ENCODE data around the gene VSTM1. TPM values are rescaled to one million over a fixed set of nuclear protein-coding genes. Genes with fewer than 3 reads are reported as not detected.
"Not testable (repeated sequence)": the region's sequence is repeated elsewhere in the genome, so short reads cannot be mapped to it uniquely, and the experiment has no call there.

Gene VSTM1
- total RNA-seq, 3 donors from 2014 or later = not detected

GRCh38 chr19:54099190-54099902 is 35.6 kb upstream of the VSTM1 start:
- Histone ChIP-seq H3K4me3 (no peak overlapping the region), H3K9me3 (no peaks in the 10 kb centered on the region), H3K27me3 (peaks cover 0 to 13% of the 10 kb centered on the region in 2 donors), H3K36me3 (no peaks in the 10 kb centered on the region), H3K27ac (no peak overlapping the region), H3K4me1 (peaks cover 0 to 4% of the 10 kb centered on the region in 2 donors)
- intact Hi-C loops (cut with DNase I; ENCODE audit: low total_unique reads) = no loop called here
- DNase-seq (ENCODE audit: low spot score in 2 of 2) = no peak
- TF ChIP-seq POLR2A (IDR thresholded peaks at IDR 0.05) (no peak), POLR2AphosphoS5 (IDR thresholded peaks at IDR 0.05) (no peak)
- TF ChIP-seq, protein P1, sequence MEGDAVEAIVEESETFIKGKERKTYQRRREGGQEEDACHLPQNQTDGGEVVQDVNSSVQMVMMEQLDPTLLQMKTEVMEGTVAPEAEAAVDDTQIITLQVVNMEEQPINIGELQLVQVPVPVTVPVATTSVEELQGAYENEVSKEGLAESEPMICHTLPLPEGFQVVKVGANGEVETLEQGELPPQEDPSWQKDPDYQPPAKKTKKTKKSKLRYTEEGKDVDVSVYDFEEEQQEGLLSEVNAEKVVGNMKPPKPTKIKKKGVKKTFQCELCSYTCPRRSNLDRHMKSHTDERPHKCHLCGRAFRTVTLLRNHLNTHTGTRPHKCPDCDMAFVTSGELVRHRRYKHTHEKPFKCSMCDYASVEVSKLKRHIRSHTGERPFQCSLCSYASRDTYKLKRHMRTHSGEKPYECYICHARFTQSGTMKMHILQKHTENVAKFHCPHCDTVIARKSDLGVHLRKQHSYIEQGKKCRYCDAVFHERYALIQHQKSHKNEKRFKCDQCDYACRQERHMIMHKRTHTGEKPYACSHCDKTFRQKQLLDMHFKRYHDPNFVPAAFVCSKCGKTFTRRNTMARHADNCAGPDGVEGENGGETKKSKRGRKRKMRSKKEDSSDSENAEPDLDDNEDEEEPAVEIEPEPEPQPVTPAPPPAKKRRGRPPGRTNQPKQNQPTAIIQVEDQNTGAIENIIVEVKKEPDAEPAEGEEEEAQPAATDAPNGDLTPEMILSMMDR (IDR thresholded peaks at IDR 0.05) = no peak

- intact Hi-C loops (cut with DNase I; ENCODE audit: low total_unique reads) = no loop called here
- H3K4me3 ChIP-seq = peak overlapping the region; percentile 34 to 64 (median 43)
- no peaks in the 10 kb centered on the region for H3K9me3 ChIP-seq
- H3K4me1 ChIP-seq = peaks cover 0 to 4% of the 10 kb centered on the region in 2 donors
- no peak for TF ChIP-seq POLR2A (IDR thresholded peaks at IDR 0.05)
- no peak for TF ChIP-seq POLR2AphosphoS5 (IDR thresholded peaks at IDR 0.05)
- TF ChIP-seq, protein P1 (IDR thresholded peaks at IDR 0.05) = no peak
- no peaks in the 10 kb centered on the region for H3K36me3 ChIP-seq
- peaks cover 0 to 13% of the 10 kb centered on the region in 2 donors for H3K27me3 ChIP-seq
- H3K27ac ChIP-seq = peak overlapping the region; percentile 52 to 80
- no peak for DNase-seq (ENCODE audit: low spot score in 2 of 2)
Measured at GRCh38 chr19:54096617-54097106, 33.0 kb upstream of the VSTM1 start.

- H3K27ac ChIP-seq; intact Hi-C loops (cut with DNase I; ENCODE audit: low total_unique reads); H3K36me3 ChIP-seq; H3K4me1 ChIP-seq; H3K9me3 ChIP-seq: not testable (repeated sequence)
- H3K27me3 ChIP-seq = peaks cover 0 to 13% of the 10 kb centered on the region in 2 donors
- H3K4me3 ChIP-seq = peak overlapping the region; percentile 34 to 64 (median 43)
- DNase-seq (ENCODE audit: low spot score in 2 of 2) = peak in 1 of 2 donors; percentile 59
Measured at GRCh38 chr19:54095859-54096616, 32.3 kb upstream of the VSTM1 start.

- Histone ChIP-seq H3K4me1 (peaks cover 0 to 4% of the 10 kb centered on the region in 2 donors), H3K27ac (no peak overlapping the region), H3K36me3 (no peaks in the 10 kb centered on the region), H3K4me3 (peak overlapping the region; percentile 34 to 64 (median 43)), H3K27me3 (peaks cover 0 to 13% of the 10 kb centered on the region in 2 donors), H3K9me3 (no peaks in the 10 kb centered on the region)
- intact Hi-C loops (cut with DNase I; ENCODE audit: low total_unique reads) = no loop called here
- DNase-seq (ENCODE audit: low spot score in 2 of 2) = no peak
- TF ChIP-seq, protein P1 (IDR thresholded peaks at IDR 0.05) = no peak
- no peak for TF ChIP-seq POLR2A (IDR thresholded peaks at IDR 0.05)
- TF ChIP-seq POLR2AphosphoS5 (IDR thresholded peaks at IDR 0.05) = no peak
Measured at GRCh38 chr19:54095136-54095858, 31.6 kb upstream of the VSTM1 start.

DNA sequence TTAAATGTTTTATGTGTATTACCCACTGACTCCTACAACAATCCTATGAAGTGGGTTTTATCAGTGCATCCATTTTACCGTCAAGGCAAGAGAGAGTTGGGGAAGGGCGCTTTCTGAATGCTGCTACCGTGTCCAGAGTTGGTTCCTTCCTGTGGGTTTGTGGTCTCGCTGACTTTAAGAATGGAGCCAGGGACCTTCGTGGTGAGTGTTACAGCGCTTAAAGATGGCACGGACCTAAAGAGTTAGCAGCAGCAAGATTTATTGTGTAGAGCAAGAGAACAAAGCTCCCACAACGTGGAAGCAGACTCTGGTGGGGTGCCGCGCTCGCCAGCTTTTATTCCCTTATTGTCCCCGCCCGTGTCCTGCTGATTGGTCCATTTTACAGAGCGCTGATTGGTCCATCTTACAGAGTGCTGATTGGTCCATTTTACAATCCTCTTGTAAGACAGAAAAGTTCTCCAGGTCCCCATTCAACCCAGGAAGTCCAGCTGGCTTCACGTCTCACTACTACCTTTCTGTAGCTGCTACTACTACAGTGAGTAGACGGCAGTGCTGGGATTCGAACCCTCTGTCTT is 30.8 kb upstream of the VSTM1 start:
- Histone ChIP-seq H3K4me1 (peaks cover 0 to 4% of the 10 kb centered on the region in 2 donors), H3K9me3 (no peaks in the 10 kb centered on the region), H3K4me3 (no peak overlapping the region), H3K27me3 (peaks cover 0 to 13% of the 10 kb centered on the region in 2 donors), H3K27ac (no peak overlapping the region), H3K36me3 (no peaks in the 10 kb centered on the region)
- TF ChIP-seq POLR2AphosphoS5 (IDR thresholded peaks at IDR 0.05) (no peak), POLR2A (IDR thresholded peaks at IDR 0.05) (no peak)
- TF ChIP-seq, protein P1 (IDR thresholded peaks at IDR 0.05) = no peak
- DNase-seq (ENCODE audit: low spot score in 2 of 2) = no peak
- intact Hi-C loops (cut with DNase I; ENCODE audit: low total_unique reads) = no loop called here

Data from breast epithelium (tissue), 4 donors.